Body of pancreas (tissue), 4 donors: Measurements from ENCODE around the gene MRPL39.

Source experiments
- POLR2A ChIP-seq, 3 donors: fragments of 450-650 bp; IDR thresholded peaks; one replicate each; pipeline ENCODE4 v1.6.1; 2016; ENCODE audit warnings: antibody characterized with exemption in 3 of 3, mild to moderate bottlenecking in 2 of 3
- TF ChIP-seq, protein P1 (sequence below), 7 experiments: fragments of 450-650 bp in 4 of 7; fragments of 200-600 bp in 3 of 7; sonication (generic) in 3 of 7; IDR thresholded peaks; one replicate each; pipeline ENCODE4 v1.5.1; 2016 to 2019; ENCODE audit warnings: antibody characterized with exemption in 7 of 7

GRCh38 chr21:25640943-25641292, 33.6 kb upstream of the MRPL39 start:
- TF ChIP-seq, protein P1, sequence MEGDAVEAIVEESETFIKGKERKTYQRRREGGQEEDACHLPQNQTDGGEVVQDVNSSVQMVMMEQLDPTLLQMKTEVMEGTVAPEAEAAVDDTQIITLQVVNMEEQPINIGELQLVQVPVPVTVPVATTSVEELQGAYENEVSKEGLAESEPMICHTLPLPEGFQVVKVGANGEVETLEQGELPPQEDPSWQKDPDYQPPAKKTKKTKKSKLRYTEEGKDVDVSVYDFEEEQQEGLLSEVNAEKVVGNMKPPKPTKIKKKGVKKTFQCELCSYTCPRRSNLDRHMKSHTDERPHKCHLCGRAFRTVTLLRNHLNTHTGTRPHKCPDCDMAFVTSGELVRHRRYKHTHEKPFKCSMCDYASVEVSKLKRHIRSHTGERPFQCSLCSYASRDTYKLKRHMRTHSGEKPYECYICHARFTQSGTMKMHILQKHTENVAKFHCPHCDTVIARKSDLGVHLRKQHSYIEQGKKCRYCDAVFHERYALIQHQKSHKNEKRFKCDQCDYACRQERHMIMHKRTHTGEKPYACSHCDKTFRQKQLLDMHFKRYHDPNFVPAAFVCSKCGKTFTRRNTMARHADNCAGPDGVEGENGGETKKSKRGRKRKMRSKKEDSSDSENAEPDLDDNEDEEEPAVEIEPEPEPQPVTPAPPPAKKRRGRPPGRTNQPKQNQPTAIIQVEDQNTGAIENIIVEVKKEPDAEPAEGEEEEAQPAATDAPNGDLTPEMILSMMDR (IDR thresholded peaks at IDR 0.05): no peak
- TF ChIP-seq POLR2A (IDR thresholded peaks at IDR 0.05): no peak
